Measurements from ENCODE around the gene MTERF4. TPM values are rescaled to one million over a fixed set of nuclear protein-coding genes. Genes with fewer than 3 reads are reported as not detected.
A peak's percentile ranks its signal among the peaks of the same experiment; 100 is the strongest.

MTERF4 gene
- total and polyA plus RNA-seq, 7 donors: 18.9 to 47.9 (median 29.1) TPM

DNA sequence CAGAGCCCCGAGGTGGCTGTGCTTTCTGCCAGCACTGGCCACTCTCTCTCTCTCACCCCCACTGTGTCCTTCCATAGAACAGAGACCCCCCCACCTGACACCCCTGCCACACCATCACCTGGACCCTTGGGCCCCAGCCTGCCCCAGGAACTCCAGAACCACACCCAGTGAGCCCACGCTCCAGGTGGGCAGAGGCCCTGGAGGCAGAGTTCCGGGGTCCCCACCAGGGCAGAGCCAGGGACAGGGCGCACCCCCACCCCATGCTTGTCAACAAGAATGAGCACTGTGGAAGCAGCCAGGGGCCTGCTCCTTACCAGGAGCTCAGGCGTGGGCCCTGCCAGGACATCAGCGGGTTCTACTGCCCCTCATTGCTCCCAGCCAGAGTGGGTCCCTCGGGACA, 32.6 kb upstream of the MTERF4 start:
- TF ChIP-seq EP300 (IDR thresholded peaks at IDR 0.05) (no peak), POLR2A (IDR thresholded peaks at IDR 0.05) (no peak), POLR2AphosphoS5 (IDR thresholded peaks at IDR 0.05) (no peak)
- TF ChIP-seq, protein P1, sequence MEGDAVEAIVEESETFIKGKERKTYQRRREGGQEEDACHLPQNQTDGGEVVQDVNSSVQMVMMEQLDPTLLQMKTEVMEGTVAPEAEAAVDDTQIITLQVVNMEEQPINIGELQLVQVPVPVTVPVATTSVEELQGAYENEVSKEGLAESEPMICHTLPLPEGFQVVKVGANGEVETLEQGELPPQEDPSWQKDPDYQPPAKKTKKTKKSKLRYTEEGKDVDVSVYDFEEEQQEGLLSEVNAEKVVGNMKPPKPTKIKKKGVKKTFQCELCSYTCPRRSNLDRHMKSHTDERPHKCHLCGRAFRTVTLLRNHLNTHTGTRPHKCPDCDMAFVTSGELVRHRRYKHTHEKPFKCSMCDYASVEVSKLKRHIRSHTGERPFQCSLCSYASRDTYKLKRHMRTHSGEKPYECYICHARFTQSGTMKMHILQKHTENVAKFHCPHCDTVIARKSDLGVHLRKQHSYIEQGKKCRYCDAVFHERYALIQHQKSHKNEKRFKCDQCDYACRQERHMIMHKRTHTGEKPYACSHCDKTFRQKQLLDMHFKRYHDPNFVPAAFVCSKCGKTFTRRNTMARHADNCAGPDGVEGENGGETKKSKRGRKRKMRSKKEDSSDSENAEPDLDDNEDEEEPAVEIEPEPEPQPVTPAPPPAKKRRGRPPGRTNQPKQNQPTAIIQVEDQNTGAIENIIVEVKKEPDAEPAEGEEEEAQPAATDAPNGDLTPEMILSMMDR (IDR thresholded peaks at IDR 0.05): no peak
- no peaks in the 10 kb centered on the region for H3K27me3 ChIP-seq
- H3K4me3 ChIP-seq: no peak overlapping the region
- H3K9me3 ChIP-seq: no peaks in the 10 kb centered on the region
- peak; percentile 43 for DNase-seq
- no peak overlapping the region for H3K27ac ChIP-seq
- whole genome bisulfite sequencing, 2 donors: 90 to 95% methylated on average over 7 of the region's 7 CpGs
- no peaks in the 10 kb centered on the region for H3K4me1 ChIP-seq
- intact Hi-C loops (cut with DNase I): no loop called here
- H3K36me3 ChIP-seq: no peaks in the 10 kb centered on the region

- Histone ChIP-seq H3K27me3 (no peaks in the 10 kb centered on the region), H3K4me1 (no peaks in the 10 kb centered on the region), H3K9me3 (no peaks in the 10 kb centered on the region), H3K4me3 (no peak overlapping the region), H3K36me3 (no peaks in the 10 kb centered on the region), H3K27ac (no peak overlapping the region)
- 95% methylated on average over 10 of the region's 10 CpGs for WGBS, 2 donors
- intact Hi-C loops (cut with DNase I): no loop called here
- no peak for DNase-seq
- TF ChIP-seq POLR2A (IDR thresholded peaks at IDR 0.05) (no peak), POLR2AphosphoS5 (IDR thresholded peaks at IDR 0.05) (no peak), EP300 (IDR thresholded peaks at IDR 0.05) (no peak)
- TF ChIP-seq, protein P1 (IDR thresholded peaks at IDR 0.05): no peak
Measured at GRCh38 chr2:241133436-241133820, 31.3 kb upstream of the MTERF4 start.

- no peak for TF ChIP-seq POLR2AphosphoS5 (IDR thresholded peaks at IDR 0.05)
- no peak for TF ChIP-seq POLR2A (IDR thresholded peaks at IDR 0.05)
- TF ChIP-seq, protein P1 (IDR thresholded peaks at IDR 0.05): no peak
- no peak for TF ChIP-seq EP300 (IDR thresholded peaks at IDR 0.05)
- 93 to 94% methylated on average over 14 of the region's 14 CpGs for WGBS, 2 donors
- peak; percentile 48 for DNase-seq
- H3K27me3 ChIP-seq: no peaks in the 10 kb centered on the region
- no peaks in the 10 kb centered on the region for H3K4me1 ChIP-seq
- H3K4me3 ChIP-seq: no peak overlapping the region
- H3K9me3 ChIP-seq: no peaks in the 10 kb centered on the region
- intact Hi-C loops (cut with DNase I): no loop called here
- H3K27ac ChIP-seq: no peak overlapping the region
- H3K36me3 ChIP-seq: no peaks in the 10 kb centered on the region
Measured at GRCh38 chr2:241132538-241133435, 30.7 kb upstream of the MTERF4 start.

- H3K4me3 ChIP-seq: no peak overlapping the region
- intact Hi-C loops (cut with DNase I): no loop called here
- no peaks in the 10 kb centered on the region for H3K4me1 ChIP-seq
- H3K9me3 ChIP-seq: no peaks in the 10 kb centered on the region
- peak; percentile 15 for DNase-seq
- no peak overlapping the region for H3K27ac ChIP-seq
- no peaks in the 10 kb centered on the region for H3K27me3 ChIP-seq
- 90 to 93% methylated on average over 7 of the region's 7 CpGs for WGBS, 2 donors
- H3K36me3 ChIP-seq: no peaks in the 10 kb centered on the region
- TF ChIP-seq EP300 (IDR thresholded peaks at IDR 0.05) (no peak), POLR2AphosphoS5 (IDR thresholded peaks at IDR 0.05) (no peak)
Measured at GRCh38 chr2:241131531-241131930, 29.4 kb upstream of the MTERF4 start.

- Histone ChIP-seq H3K36me3 (no peaks in the 10 kb centered on the region), H3K9me3 (no peaks in the 10 kb centered on the region), H3K27me3 (no peaks in the 10 kb centered on the region), H3K4me3 (no peak overlapping the region), H3K4me1 (no peaks in the 10 kb centered on the region), H3K27ac (no peak overlapping the region)
- intact Hi-C loops (cut with DNase I): no loop called here
- TF ChIP-seq, protein P1 (IDR thresholded peaks at IDR 0.05): no peak
- TF ChIP-seq POLR2AphosphoS5 (IDR thresholded peaks at IDR 0.05): no peak
- no peak for TF ChIP-seq POLR2A (IDR thresholded peaks at IDR 0.05)
- DNase-seq: peak; percentile 36
- WGBS, 2 donors: 92 to 93% methylated on average over 16 of the region's 16 CpGs
Measured at GRCh38 chr2:241130316-241130715, 28.2 kb upstream of the MTERF4 start.
